Activated T-cell treated with anti-CD3 and anti-CD28 coated beads for 4 hours (primary cell): Measurements from ENCODE around the gene CREBZF.
A peak's percentile ranks its signal among the peaks of the same experiment; 100 is the strongest.
"Not testable (repeated sequence)": the region's sequence is repeated elsewhere in the genome, so short reads cannot be mapped to it uniquely, and the experiment has no call there.

Source experiments
- DNase-seq: peaks from one replicate; pipeline ENCODE4 v3.0.0-alpha.2; 2020

The CREBZF gene

DNA sequence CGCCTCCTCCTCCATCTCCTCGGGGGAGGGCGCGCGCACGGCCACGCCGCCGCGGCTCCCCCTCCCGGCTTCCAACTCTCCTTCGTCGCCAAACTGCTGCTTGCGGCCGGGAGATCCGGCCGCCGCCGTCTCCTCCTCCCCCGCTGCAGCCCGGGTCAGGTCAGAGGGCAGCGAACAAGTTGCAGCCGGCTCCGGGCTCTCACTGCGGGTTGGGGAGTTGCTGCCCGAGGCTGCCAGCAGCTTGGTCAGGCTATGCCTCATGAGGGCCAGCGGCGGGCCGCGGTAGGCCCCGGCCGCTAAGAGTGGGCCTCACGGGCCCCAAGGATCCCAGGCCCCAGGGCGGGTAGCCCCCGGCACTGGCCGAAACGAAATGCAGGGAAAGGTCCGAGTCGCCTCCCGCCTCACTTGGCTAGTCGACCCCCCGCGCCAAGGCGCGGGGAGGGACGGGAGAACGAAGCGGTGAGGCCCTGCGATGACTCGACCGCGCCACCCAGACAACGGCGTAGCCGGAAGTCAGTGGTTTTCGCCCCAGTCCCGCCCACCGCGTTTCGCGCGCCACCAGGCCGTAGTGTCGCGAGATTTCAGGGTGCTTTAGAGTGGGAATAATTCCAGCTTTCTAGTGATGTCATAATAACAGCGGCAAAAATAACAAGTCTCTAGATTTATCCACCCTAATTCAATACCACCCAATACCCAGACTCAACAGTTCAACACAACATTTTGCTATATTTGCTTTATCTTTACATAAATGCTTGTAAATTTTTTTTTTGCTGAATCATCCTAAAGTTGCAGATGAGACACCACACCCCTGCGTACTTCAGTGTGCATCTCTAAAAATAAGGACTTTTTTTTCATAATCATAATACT, at the start of gene CREBZF:
Gene CREBZF, minus strand, starts transcription at position 515 of the 867 bp plus-strand sequence. Its CDS starts 254 bp downstream, at position 261.
- peak; percentile 88 for DNase-seq

GRCh38 chr11:85712953-85713352, 48.0 kb upstream of the CREBZF start:
- no peak for DNase-seq

DNA sequence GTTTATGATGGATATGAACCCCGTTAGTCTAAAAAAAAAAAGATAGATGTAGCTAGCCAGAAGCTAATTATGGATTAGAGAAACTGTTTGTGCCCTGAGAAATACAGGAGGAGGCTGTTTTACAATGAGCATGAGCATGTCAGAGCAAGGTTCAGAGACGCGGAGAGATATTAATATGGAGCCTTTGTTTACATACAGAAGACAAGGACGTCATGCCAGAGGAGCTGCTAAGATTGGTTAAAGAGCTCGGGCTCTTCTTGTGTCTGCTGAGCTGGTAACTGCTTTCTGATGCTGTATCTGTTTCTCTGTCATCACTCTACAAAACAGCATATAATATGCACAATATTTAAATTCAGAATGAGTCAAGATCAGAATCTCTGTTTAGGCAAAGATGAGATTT, 46.0 kb upstream of the CREBZF start:
- DNase-seq: no peak

DNA sequence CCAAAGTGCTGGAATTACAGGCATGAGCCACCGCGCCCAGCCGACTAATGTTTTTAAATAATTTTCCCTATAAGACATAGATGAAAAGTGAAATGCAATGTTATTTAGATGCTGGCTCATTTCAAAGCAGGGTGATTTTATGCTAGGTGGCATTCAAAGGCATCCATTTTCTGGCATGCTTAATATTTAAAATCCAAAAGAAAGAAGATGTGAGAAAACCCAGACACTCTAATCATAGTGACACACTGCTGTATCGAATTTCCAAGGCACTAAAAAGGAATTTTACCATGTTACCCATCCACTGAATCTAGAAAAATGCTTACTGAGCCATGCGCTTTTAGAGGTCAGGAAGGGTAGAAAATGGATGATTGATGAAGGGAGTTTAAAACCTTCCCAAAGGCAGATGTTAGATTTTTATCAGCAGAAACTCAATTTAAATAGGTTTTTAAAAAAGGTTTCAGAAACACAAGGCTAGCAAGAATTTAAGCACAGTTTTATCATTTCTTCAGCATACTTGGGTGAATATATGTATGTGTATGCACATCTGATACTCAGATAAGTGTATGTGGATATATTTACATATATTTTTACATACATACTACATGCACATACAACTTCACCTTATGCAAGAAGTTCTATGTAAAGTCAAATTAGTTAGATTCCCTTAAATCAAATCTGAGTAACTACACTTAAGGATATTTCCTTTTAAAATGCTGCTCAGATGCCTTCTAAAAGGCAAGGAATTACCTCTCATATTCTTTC, 45.2 kb upstream of the CREBZF start:
- no peak for DNase-seq

- DNase-seq: no peak
These were observed 40.9 kb upstream of the CREBZF start for GRCh38 chr11:85705800-85706199.

DNA sequence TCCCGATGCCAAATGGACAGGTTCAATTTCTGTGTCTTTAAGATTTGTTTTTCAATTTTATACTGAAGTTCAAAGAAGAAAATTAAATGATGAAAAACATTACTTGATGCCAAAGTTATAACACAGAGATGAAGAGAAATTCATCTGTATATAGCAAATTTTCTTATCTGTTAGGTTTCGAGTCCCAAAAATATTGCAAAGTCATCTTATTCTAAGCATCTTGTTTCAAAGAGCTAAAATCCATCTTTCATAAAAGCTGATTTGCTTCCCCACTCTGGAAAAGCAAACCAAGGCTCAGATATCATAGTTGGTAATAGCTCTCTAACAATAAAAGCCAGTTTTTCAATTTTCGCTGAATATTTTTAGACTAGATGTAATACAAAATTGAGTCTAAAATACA, 40.0 kb upstream of the CREBZF start:
- no peak for DNase-seq

DNA sequence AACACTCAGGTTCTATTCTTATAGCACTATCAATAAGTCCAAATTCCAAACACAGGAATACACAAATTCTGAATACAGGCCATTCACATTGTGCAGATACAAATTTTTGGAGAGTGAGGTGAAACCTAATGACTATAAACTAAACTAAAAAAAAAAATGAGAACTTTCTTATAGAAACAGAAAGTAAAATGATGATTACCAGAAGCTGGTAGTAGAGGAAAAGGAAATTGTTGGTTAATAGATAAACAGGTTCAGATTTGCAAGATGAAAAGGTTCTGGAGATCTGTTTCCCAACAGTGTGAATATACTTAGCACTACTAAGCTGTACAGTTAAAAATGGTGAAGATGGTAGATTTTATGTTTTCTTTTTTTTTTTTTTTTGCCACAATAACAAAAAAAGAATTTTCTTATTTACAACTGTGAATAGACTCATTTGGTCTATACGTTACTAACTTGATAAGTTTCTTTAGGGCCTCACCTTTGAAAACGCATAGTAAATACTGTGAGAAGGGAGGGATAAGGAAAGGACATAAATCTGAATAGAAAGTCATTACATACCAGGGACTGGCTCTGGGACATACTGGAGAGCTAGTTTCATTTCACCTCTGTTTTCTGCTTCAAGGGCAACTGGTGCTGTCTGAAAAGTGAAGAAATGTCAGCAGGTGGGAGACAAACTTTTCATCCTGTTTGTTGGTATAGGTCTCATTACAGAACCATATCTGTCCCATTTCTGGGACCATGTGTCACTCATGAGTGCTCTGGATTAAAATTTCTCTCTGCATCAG, 35.2 kb upstream of the CREBZF start:
- no peak for DNase-seq

- no peak for DNase-seq
These were observed 33.3 kb upstream of the CREBZF start for GRCh38 chr11:85698195-85698594.

GRCh38 chr11:85697747-85698146, 32.8 kb upstream of the CREBZF start:
- no peak for DNase-seq

DNA sequence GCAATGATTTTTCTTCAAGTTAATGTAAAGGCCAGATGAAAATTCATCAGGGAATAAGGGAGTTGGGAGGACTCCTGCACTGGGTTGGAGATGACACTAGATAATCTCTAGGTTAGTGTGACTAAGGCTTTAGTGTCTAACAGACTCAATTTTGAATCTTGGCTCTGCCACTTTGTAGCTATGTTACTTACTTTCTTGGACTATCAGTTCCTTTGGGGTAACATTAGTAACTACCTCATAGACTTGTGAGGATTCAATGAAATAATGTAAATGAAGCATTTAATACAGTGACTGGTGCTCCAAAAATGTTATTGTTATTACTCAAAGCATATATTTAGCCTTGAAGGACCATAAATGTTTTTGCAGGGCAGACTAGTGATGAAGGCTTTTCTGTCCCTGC, 30.6 kb upstream of the CREBZF start:
- no peak for DNase-seq

DNA sequence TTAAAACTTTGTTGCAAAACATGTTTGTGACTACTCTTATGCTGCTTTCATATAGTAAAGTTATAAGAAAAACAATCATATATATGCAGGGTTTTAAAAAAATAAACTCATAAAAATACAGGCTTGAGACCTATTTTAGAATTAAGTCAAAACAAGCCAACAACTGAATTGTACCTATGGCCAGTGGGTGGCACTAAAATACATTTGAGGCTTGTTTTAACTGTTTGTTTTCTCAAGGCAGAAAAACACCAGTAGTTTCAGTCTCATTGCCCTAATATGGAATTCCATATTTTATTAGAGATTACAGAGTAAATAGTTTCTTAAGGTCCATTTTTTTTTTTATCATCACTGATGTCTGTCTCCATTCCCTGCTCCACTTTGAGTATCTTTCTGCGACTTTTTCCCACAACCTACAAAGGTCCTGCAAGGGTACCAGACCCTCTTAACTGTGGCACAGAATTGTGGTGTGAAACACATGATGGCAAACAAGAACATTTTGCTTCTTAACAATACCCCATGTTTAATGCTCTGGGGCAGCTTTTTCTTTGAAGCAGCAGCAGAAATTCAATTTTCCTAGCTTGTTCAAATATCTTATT, 29.6 kb upstream of the CREBZF start:
- DNase-seq: no peak

DNA sequence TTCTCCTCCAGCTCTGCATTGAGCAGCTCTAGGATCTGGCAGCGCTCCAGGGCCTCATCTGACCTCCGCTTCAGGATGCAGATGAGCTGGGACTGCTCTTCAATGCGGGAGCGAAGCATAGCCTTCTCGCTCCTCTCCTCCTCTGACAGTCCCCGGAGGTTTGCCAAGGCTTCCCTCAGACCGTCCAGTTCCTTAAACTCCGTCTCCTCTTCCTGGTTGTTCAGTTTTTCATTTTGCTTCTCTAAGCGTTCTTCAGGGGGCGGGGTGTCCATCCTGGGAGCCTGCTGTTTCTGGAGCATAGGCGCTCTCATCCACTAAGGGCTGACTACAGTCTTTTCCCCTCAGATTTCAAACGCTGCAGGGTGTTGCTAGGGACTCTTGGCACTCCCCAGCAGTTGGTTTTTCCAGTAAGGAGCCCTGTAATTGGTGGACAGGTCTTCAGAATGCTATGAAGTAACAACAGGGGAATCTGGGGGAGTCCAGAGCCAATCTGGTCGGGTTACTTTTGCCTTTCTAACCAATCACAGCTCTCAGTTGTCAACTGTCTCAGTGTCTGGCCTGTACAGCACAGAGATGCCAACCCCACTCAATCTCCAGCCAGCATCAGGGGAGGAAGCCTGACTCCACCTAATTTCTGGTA, 21.0 kb upstream of the CREBZF start, which contains the start of gene CCDC89:
Gene CCDC89, minus strand, starts transcription at position 376 of the 640 bp plus-strand sequence. Its CDS starts 65 bp downstream, at position 311.
- no peak for DNase-seq

DNA sequence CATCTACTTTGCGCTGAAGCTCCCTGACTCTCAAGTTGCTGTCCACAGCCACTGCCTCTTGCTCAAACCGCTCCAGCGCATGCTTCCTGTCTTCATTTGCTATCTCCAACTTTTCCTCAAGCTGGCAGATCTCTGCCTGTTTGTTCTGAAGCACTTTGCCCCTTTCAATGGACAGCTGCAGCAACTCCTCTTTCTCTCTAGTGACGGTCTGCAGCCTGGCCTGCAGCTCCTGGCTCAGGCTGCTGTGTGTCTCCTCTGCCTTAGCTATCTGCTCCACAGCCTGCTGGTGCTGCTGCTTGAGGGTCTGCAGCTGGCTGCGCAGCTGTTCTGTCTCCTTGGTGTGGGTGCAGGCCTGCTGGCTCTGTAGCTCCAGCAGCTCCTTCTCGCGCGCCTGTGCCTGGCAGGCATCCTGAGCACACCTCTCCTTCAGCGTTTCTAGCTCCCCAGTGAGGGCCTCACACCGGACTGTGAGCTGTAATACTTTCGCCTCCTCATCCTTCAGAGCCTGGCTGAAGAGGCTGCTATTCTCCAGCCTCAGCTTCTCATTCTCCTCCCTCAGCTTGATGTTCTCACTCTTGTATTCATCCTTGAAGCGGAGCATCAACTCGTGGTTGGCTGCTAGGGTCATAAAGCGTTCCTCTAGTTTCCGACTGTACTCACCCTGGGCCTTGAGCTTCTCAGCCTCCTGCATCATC, 20.3 kb upstream of the CREBZF start:
- DNase-seq: no peak

DNA sequence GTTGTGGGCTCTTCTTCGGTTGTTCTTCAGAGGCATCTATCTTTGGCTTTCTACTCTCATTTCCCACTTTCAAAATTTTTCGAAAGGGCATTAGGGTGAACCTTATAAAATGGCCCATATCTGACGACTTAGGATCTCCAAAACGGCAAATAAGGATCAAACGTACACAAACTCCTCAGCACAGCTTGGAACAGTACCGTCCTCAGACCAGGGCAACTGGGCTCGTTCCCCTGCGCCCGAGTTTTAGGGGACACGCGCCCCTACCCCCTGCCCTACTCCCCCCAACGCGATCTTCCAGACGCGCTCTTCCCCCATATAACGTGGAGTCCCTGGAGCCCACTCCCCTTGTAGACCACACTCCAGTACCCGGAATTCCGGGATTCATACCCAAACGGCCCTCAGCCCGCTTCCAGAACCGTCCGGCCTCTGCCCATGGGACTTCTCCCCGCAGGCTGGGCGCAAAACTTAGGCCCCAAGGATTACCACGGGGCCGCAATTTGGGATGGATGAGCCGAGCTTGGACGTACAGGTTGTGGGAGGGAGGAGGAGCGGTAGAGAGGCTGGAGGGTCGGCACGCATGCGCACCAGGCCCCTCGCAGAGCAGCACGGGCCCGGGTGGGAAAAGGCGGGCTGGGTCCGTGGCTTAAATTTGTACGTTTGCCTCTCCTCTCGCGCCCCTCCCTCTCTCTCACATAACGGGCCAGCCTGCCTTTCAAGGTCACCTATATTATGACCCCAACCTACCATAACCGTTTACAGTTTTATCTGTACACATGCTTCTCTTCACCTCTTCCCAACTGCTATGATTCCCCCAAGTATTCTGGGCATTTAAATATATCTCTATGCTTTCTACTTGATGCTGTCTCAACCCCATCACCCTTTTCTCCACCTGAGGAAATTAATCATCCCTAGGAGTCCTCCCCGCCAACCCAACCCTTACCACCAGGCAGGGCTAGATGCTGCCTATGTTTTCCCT, 17.7 kb upstream of the CREBZF start:
- peak; percentile 42 for DNase-seq

GRCh38 chr11:85680897-85681296, 16.0 kb upstream of the CREBZF start:
- DNase-seq: no peak

DNA sequence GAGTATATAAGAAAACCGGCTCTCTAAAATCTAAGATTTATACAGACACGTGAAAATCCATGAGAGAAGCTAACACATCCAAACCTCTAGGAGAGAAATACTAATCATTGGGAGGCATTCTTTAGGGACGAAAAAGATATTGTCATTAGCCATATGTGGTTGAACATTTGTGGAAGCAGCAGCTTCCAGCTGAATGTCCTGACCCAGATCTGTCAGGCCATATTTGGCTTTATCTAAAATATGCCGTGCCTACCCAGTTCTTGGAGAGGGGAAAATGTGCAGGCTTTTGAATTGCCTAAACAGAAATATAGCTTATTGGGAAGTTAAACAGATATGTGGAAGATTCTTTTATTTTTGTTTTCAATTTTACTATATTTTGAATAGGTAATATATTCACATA, 14.6 kb upstream of the CREBZF start:
- no peak for DNase-seq

DNA sequence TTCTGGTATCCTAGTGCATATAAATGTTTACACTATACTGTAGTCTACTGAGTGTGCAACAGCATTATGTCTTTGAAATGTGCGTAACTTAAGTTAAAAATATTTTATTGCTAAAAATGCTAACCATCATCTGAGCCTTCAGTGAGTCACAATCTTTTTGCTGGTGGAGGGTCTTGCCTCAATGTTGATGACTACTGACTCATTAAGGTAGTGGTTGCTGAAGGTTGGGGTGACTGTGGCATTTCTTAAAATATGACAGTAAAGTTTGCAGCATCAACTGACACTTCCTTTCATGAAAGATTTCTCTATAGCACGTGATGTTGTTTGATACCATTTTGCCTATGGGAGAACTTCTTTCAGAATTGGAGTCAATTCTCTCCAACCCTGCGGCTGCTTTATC, 8.5 kb upstream of the CREBZF start:
- no peak for DNase-seq

GRCh38 chr11:85672105-85672902, 7.4 kb upstream of the CREBZF start:
- no peak for DNase-seq

DNA sequence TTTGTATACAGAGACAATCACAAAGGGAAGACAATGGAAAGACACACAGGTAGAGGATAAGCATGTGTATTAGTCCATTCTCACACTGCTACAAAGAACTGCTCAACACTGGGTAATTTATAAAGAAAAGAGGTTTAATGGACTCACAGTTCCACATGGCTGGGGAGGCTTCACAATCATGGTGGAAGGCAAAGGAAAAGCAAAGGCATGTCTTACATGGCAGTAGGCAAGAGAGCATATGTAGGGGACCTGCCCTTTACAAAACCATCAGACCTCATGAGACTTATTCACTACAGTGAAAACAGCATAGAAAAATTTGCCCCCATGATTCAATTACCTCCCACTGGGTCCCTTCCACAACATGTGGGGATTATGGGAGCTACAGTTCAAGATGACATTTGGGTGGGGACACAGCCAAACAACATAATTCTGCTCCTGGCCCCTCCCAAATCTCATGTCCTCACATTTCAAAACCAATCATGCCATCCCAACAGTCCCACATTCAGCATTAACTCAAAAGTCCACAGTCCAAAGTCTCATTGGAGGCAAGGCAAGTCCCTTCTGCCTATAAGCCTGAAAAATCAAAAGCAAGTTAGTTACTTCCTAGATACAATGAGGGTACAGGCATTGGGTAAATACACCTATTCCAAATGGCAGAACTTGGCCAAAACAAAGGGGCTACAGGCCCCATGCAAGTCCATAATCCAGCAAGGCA, 6.2 kb upstream of the CREBZF start:
- DNase-seq: not testable (repeated sequence)
